K562 (cell line): Measurements from ENCODE around the gene HGS. TPM values are rescaled to one million over a fixed set of nuclear protein-coding genes. Genes with fewer than 3 reads are reported as not detected.

Experiments
- ELF4 ChIP-seq: fragments of 450-650 bp; formaldehyde crosslinking; IDR thresholded peaks from 2 replicates; pipeline ENCODE4 v1.4.0; 2022; ENCODE audit warnings: missing genetic modification characterization
- ERF ChIP-seq: fragments of 450-650 bp; formaldehyde crosslinking; IDR thresholded peaks from 2 replicates; pipeline ENCODE4 v1.4.0; 2020; ENCODE audit warnings: mild to moderate bottlenecking, mixed read lengths
- ETV1 ChIP-seq: fragments of 450-650 bp; conservative IDR thresholded peaks from 2 replicates; pipeline ENCODE4 v1.6.1; 2016; ENCODE audit warnings: missing genetic modification characterization, control low read depth, low read depth, missing compliant biosample characterization
- SLC30A9 ChIP-seq: fragments of 250-450 bp; sonication (Bioruptor Pico); IDR thresholded peaks from 2 replicates; pipeline ENCODE4 v1.8.0; 2022; ENCODE audit warnings: mild to moderate bottlenecking, moderate library complexity
- ZFPM2 ChIP-seq: fragments of 250-450 bp; sonication (Bioruptor Pico); IDR thresholded peaks from 2 replicates; pipeline ENCODE4 v1.5.1; 2022; ENCODE audit warnings: mild to moderate bottlenecking
- ZNF583 ChIP-seq: fragments of 250-450 bp; sonication (Bioruptor Pico); IDR thresholded peaks from 2 replicates; pipeline ENCODE4 v1.4.0; 2020
- ZNF644 ChIP-seq: fragments of 200-800 bp; sonication (Bioruptor generic); IDR thresholded peaks from 2 replicates; pipeline ENCODE4 v1.6.1; 2016; ENCODE audit warnings: low read depth, missing genetic modification characterization, missing compliant biosample characterization
- polyA plus RNA-seq, 8 experiments: library from polyadenylated mRNA; depleted of rRNA in 4 of 8; stranded (reverse) in 5 of 8; unstranded in 3 of 8; fragments of >200 nt; fragmentation: Nextera tagmentation in 2 of 8; fragmentation: Illumina TruSeq in 1 of 8; extraction: Ambion mirVana in 2 of 8; extraction: Trizol in 1 of 8; gene quantifications; 2 replicates each; pipeline versions ENCODE4 v1.2.1 to v1.2.3, GENCODE V29; 2011 to 2014; ENCODE audit warnings: inconsistent platforms in 1 of 8, missing spikeins in 1 of 8
- total RNA-seq, 7 experiments: library from RNA; depleted of rRNA in 6 of 7; stranded (reverse); fragments of >200 nt in 6 of 7; fragmentation: Illumina TruSeq in 2 of 7; extraction: Trizol in 2 of 7; gene quantifications; 2 replicates each; pipeline versions ENCODE4 v1.2.1 to v1.2.3, GENCODE V29; 2011 to 2021; ENCODE audit warnings: low replicate concordance in 1 of 7
- TF ChIP-seq, protein P1 (sequence below): fragments of 200-800 bp; sonication (Bioruptor generic); IDR thresholded peaks from 2 replicates; pipeline ENCODE4 v1.6.1; 2016; ENCODE audit warnings: missing genetic modification characterization, missing compliant biosample characterization
- TF ChIP-seq, protein P2 (sequence below): fragments of 450-650 bp; IDR thresholded peaks from 2 replicates; pipeline ENCODE4 v1.6.1; 2014; ENCODE audit warnings: low read depth, mild to moderate bottlenecking, moderate library complexity, borderline replicate concordance
- TF ChIP-seq, protein P3 (sequence below): sonication (generic); formaldehyde crosslinking; IDR thresholded peaks from 2 replicates; pipeline ENCODE4 v1.8.1; 2023; ENCODE audit warnings: mild to moderate bottlenecking, missing genetic modification reagents
- TF ChIP-seq, protein P4 (sequence below): sonication (generic); formaldehyde crosslinking; IDR thresholded peaks from 2 replicates; pipeline ENCODE4 v1.8.0; 2022; ENCODE audit warnings: mild to moderate bottlenecking, missing genetic modification reagents
- TF ChIP-seq, protein P5 (sequence below): fragments of 200-400 bp; formaldehyde crosslinking; IDR thresholded peaks from 2 replicates; pipeline ENCODE4 v1.6.1; 2017; ENCODE audit warnings: mild to moderate bottlenecking, low read depth, low read length, moderate library complexity
- TF ChIP-seq, protein P6 (sequence below), 2 experiments: fragments of 450-650 bp; IDR thresholded peaks; 2 replicates each; pipeline ENCODE4 v1.6.1; 2016

HGS gene
- total and polyA plus RNA-seq, 9 of the 15 experiments (the other 6 are each of a cell fraction or from before 2014, with no cell fraction given), result 3.9 to 176 (median 77.1) TPM

DNA sequence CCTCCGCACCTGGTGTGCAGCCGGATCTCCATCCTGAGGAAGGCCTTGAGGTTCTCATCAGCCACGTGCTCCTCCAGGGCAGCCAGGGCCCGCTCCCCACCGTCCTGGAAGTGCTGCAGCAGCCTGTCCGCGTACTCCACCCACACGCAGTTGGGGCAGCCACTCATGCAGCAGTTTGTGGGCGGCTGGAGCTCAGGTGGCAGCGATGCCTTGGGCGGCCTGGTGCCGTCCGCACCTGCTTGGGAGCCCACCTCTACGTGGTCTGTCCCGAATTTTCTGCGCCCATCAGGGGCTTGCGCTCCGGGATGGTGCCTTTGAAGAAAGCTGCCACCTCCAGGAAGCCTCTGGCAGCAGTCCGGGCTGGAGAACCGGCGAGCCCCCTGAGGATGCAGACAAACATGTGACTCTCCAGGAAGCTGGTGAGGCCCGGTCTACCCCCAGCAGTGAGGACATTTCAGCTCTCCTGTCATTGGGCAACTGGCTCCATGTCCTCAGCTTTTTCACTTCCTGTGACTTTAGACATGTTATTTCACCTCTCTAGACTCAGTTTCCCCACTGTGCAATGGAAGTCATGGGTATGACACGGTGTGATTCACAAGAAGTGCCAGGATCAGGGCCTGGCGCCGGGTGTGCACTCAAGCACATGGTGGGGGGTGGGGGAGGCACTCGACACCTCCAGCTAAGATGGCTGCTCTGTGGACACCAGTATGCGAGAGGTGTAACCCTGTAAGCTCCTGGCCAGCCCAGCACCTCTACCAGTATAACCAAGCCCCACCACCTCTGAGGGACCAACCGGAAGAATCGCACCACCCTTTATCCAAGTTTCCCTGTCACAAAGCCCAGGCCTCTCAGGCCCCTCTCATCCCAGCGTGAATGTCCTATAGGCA lies 18.4 kb upstream of the HGS start (continued):
- TF ChIP-seq, protein P1, sequence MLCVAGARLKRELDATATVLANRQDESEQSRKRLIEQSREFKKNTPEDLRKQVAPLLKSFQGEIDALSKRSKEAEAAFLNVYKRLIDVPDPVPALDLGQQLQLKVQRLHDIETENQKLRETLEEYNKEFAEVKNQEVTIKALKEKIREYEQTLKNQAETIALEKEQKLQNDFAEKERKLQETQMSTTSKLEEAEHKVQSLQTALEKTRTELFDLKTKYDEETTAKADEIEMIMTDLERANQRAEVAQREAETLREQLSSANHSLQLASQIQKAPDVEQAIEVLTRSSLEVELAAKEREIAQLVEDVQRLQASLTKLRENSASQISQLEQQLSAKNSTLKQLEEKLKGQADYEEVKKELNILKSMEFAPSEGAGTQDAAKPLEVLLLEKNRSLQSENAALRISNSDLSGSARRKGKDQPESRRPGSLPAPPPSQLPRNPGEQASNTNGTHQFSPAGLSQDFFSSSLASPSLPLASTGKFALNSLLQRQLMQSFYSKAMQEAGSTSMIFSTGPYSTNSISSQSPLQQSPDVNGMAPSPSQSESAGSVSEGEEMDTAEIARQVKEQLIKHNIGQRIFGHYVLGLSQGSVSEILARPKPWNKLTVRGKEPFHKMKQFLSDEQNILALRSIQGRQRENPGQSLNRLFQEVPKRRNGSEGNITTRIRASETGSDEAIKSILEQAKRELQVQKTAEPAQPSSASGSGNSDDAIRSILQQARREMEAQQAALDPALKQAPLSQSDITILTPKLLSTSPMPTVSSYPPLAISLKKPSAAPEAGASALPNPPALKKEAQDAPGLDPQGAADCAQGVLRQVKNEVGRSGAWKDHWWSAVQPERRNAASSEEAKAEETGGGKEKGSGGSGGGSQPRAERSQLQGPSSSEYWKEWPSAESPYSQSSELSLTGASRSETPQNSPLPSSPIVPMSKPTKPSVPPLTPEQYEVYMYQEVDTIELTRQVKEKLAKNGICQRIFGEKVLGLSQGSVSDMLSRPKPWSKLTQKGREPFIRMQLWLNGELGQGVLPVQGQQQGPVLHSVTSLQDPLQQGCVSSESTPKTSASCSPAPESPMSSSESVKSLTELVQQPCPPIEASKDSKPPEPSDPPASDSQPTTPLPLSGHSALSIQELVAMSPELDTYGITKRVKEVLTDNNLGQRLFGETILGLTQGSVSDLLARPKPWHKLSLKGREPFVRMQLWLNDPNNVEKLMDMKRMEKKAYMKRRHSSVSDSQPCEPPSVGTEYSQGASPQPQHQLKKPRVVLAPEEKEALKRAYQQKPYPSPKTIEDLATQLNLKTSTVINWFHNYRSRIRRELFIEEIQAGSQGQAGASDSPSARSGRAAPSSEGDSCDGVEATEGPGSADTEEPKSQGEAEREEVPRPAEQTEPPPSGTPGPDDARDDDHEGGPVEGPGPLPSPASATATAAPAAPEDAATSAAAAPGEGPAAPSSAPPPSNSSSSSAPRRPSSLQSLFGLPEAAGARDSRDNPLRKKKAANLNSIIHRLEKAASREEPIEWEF (CRISPR knock-in tag), result peak; percentile 92; the same call in 1 of the 2 replicates
- TF ChIP-seq, protein P2, sequence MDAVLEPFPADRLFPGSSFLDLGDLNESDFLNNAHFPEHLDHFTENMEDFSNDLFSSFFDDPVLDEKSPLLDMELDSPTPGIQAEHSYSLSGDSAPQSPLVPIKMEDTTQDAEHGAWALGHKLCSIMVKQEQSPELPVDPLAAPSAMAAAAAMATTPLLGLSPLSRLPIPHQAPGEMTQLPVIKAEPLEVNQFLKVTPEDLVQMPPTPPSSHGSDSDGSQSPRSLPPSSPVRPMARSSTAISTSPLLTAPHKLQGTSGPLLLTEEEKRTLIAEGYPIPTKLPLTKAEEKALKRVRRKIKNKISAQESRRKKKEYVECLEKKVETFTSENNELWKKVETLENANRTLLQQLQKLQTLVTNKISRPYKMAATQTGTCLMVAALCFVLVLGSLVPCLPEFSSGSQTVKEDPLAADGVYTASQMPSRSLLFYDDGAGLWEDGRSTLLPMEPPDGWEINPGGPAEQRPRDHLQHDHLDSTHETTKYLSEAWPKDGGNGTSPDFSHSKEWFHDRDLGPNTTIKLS, result no peak
- TF ChIP-seq ETV1 (tag) (0 out of 2 replicates have a peak, but pooled peaks have one; percentile 40), ZNF583 (CRISPR knock-in tag) (peak; percentile 95), ERF (CRISPR knock-in tag) (no peak), ZFPM2 (CRISPR knock-in tag) (no peak), ZNF644 (tag) (peak; percentile 89; the same call in 1 of the 2 replicates), ELF4 (peak; percentile 79), SLC30A9 (CRISPR knock-in tag) (no peak)
- TF ChIP-seq, protein P3, sequence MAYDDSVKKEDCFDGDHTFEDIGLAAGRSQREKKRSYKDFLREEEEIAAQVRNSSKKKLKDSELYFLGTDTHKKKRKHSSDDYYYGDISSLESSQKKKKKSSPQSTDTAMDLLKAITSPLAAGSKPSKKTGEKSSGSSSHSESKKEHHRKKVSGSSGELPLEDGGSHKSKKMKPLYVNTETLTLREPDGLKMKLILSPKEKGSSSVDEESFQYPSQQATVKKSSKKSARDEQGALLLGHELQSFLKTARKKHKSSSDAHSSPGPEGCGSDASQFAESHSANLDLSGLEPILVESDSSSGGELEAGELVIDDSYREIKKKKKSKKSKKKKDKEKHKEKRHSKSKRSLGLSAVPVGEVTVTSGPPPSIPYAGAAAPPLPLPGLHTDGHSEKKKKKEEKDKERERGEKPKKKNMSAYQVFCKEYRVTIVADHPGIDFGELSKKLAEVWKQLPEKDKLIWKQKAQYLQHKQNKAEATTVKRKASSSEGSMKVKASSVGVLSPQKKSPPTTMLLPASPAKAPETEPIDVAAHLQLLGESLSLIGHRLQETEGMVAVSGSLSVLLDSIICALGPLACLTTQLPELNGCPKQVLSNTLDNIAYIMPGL, result no peak
- TF ChIP-seq, protein P4, sequence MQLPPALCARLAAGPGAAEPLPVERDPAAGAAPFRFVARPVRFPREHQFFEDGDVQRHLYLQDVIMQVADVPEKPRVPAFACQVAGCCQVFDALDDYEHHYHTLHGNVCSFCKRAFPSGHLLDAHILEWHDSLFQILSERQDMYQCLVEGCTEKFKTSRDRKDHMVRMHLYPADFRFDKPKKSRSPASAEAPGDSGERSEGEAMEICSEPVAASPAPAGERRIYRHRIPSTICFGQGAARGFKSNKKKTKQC (CRISPR knock-in tag), result peak; percentile 52; the same call in 1 of the 2 replicates
- TF ChIP-seq, protein P5, sequence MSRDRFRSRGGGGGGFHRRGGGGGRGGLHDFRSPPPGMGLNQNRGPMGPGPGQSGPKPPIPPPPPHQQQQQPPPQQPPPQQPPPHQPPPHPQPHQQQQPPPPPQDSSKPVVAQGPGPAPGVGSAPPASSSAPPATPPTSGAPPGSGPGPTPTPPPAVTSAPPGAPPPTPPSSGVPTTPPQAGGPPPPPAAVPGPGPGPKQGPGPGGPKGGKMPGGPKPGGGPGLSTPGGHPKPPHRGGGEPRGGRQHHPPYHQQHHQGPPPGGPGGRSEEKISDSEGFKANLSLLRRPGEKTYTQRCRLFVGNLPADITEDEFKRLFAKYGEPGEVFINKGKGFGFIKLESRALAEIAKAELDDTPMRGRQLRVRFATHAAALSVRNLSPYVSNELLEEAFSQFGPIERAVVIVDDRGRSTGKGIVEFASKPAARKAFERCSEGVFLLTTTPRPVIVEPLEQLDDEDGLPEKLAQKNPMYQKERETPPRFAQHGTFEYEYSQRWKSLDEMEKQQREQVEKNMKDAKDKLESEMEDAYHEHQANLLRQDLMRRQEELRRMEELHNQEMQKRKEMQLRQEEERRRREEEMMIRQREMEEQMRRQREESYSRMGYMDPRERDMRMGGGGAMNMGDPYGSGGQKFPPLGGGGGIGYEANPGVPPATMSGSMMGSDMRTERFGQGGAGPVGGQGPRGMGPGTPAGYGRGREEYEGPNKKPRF, result no peak
- TF ChIP-seq, protein P6, sequence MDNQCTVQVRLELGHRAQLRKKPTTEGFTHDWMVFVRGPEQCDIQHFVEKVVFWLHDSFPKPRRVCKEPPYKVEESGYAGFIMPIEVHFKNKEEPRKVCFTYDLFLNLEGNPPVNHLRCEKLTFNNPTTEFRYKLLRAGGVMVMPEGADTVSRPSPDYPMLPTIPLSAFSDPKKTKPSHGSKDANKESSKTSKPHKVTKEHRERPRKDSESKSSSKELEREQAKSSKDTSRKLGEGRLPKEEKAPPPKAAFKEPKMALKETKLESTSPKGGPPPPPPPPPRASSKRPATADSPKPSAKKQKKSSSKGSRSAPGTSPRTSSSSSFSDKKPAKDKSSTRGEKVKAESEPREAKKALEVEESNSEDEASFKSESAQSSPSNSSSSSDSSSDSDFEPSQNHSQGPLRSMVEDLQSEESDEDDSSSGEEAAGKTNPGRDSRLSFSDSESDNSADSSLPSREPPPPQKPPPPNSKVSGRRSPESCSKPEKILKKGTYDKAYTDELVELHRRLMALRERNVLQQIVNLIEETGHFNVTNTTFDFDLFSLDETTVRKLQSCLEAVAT (IDR thresholded peaks at IDR 0.05), result no peak; a peak in 1 of 4 replicates
